ENCODE results near the gene NCKAP5L. TPM values are rescaled to one million over a fixed set of nuclear protein-coding genes. Genes with fewer than 3 reads are reported as not detected.

NCKAP5L gene
- total and polyA plus RNA-seq, 9 of the 15 experiments (the other 6 are each of a cell fraction or from before 2014, with no cell fraction given) = 0.01 to 14.4 (median 3.7) TPM

DNA sequence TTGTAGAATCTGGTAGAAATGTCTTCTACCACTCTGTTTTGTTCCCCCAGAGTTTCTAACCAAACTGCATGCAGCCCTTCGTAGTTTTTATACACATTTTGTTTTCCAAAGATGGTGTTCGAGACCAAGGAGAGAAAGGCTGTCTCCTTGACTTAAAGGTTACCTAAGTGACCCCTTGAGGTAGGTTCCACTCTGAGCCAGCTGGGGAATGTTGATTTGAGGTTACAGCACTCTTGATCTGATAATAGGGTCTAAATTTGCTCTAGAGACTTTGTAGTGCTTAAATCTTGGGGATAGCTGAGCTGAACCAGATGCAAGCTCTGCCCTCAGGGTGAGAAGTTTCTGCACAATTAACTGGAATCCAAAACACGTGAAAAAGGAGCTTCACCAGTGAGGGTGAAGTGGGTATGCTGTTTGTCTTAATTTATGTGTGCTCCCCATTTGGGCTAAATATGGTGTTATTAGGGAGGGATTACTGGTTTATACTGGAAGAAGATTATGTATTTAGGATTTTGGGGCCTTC is 83.8 kb downstream of the NCKAP5L start:
- H3K4me3 ChIP-seq = peak overlapping the region; percentile 9; the same call in 1 of the 2 replicates
- TF ChIP-seq LCOR (CRISPR knock-in tag; IDR thresholded peaks at IDR 0.05) (0 out of 2 replicates have a peak, but pooled peaks have one; percentile 14), NR2C2 (CRISPR knock-in tag; IDR thresholded peaks at IDR 0.05) (no peak), NR2C2 (tag; IDR thresholded peaks at IDR 0.05) (peak; percentile 39), CBFB (CRISPR knock-in tag; IDR thresholded peaks at IDR 0.05) (no peak), ESRRA (IDR thresholded peaks at IDR 0.05; ENCODE audit: borderline replicate concordance, low read depth) (peak; percentile 58; the same call in 1 of the 2 replicates), FOXK2 (conservative IDR thresholded peaks at IDR 0.05 in 1 of 2, IDR thresholded peaks at IDR 0.05 in 1 of 2; ENCODE audit: low read depth in 2 of 2) (no peak), ZC3H4 (CRISPR knock-in tag; IDR thresholded peaks at IDR 0.05; ENCODE audit: borderline replicate concordance) (no peak), NR2F6 (CRISPR knock-in tag; IDR thresholded peaks at IDR 0.05) (no peak), ZNF699 (CRISPR knock-in tag; IDR thresholded peaks at IDR 0.05; ENCODE audit: insufficient replicate concordance) (no peak), HMGXB4 (CRISPR knock-in tag; IDR thresholded peaks at IDR 0.05) (no peak), TEAD2 (tag; IDR thresholded peaks at IDR 0.05) (no peak), PTBP1 (IDR thresholded peaks at IDR 0.05; ENCODE audit: low read depth, low read length) (no peak), TEAD4 (IDR thresholded peaks at IDR 0.05; ENCODE audit: low read length) (peak; percentile 68; the same call in 1 of the 2 replicates), TEAD4 (CRISPR knock-in tag; IDR thresholded peaks at IDR 0.05; ENCODE audit: borderline replicate concordance) (no peak), CBFA2T3 (IDR thresholded peaks at IDR 0.05) (peak; percentile 16; the same call in 1 of the 2 replicates)
- TF ChIP-seq, protein P1, sequence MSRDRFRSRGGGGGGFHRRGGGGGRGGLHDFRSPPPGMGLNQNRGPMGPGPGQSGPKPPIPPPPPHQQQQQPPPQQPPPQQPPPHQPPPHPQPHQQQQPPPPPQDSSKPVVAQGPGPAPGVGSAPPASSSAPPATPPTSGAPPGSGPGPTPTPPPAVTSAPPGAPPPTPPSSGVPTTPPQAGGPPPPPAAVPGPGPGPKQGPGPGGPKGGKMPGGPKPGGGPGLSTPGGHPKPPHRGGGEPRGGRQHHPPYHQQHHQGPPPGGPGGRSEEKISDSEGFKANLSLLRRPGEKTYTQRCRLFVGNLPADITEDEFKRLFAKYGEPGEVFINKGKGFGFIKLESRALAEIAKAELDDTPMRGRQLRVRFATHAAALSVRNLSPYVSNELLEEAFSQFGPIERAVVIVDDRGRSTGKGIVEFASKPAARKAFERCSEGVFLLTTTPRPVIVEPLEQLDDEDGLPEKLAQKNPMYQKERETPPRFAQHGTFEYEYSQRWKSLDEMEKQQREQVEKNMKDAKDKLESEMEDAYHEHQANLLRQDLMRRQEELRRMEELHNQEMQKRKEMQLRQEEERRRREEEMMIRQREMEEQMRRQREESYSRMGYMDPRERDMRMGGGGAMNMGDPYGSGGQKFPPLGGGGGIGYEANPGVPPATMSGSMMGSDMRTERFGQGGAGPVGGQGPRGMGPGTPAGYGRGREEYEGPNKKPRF (IDR thresholded peaks at IDR 0.05; ENCODE audit: low read depth, low read length) = no peak
- TF ChIP-seq, protein P2, sequence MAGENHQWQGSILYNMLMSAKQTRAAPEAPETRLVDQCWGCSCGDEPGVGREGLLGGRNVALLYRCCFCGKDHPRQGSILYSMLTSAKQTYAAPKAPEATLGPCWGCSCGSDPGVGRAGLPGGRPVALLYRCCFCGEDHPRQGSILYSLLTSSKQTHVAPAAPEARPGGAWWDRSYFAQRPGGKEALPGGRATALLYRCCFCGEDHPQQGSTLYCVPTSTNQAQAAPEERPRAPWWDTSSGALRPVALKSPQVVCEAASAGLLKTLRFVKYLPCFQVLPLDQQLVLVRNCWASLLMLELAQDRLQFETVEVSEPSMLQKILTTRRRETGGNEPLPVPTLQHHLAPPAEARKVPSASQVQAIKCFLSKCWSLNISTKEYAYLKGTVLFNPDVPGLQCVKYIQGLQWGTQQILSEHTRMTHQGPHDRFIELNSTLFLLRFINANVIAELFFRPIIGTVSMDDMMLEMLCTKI (IDR thresholded peaks at IDR 0.05; ENCODE audit: partially characterized antibody) = no peak

More for the DNA sequence above, 83.8 kb downstream of the NCKAP5L start:
- intact Hi-C loops (cut with micrococcal nuclease) (no loop called here), in situ Hi-C loops (cut with MboI) (no loop called here)
- peaks cover 36% of the 10 kb centered on the region for H4K20me1 ChIP-seq (replicated peaks; ENCODE audit: control insufficient read depth, insufficient read depth, low read length)
- BruUV-seq (replicated peaks) = no TSS peak
- peaks cover 4% of the 10 kb centered on the region for H3K9me1 ChIP-seq (ENCODE audit: control insufficient read depth, insufficient read depth, low read length)
- H3K9ac ChIP-seq (ENCODE audit: insufficient read depth in 1 of 2, low read depth in 2 of 2, low read length in 2 of 2) = peak overlapping the region in 1 of 2 experiments; percentile 38; a peak in 1 of 4 replicates
- WGBS (ENCODE audit: insufficient coverage, low coverage, missing lambda C conversion rate) = 42% methylated on average over 3 of the region's 3 CpGs
- H3K27ac ChIP-seq (ENCODE audit: extremely low read depth, low read depth, low read length) = 0 out of 3 replicates have a peak overlapping the region, but pooled peaks have one; percentile 16
- peak in 1 of 4 experiments; percentile 41 for DNase-seq (ENCODE audit: extremely low read depth in 1 of 4, low spot score in 3 of 4)
- H3K4me1 ChIP-seq (replicated peaks in 1 of 2; ENCODE audit: control insufficient read depth in 2 of 2, insufficient read depth in 2 of 2, low read length in 2 of 2) = peaks cover 11 to 29% of the 10 kb centered on the region in 2 experiments
- POLR2A ChIA-PET = interaction anchor here (0.7 to 1.8 kb wide), 7 partner anchors 8 to 170 kb away, joined by 3 to 12 read pairs (median 5); no protein-coding TSS in a partner anchor
- no peak for ATAC-seq
- H3K27me3 ChIP-seq (ENCODE audit: control insufficient read depth in 2 of 2, insufficient read depth in 2 of 2, low read length in 2 of 2) = no peaks in the 10 kb centered on the region
- FAIRE-seq = peak; percentile 60
- H3K36me3 ChIP-seq (ENCODE audit: control insufficient read depth, insufficient read depth, low read length) = peaks cover 47% of the 10 kb centered on the region
- peak overlapping the region; percentile 45; the same call in 1 of the 2 replicates for H3K4me2 ChIP-seq (ENCODE audit: insufficient read depth, low read length)
- H3K9me3 ChIP-seq (replicated peaks; ENCODE audit: control insufficient read depth, insufficient read depth, low read depth, low read length) = 0 out of 2 replicates have a peak, but pooled peaks cover 2% of the 10 kb centered on the region
- CTCF ChIA-PET (ENCODE audit: low intra/inter-chr PET ratio) = no interaction called here
- peaks cover 80% of the 10 kb centered on the region for H3K79me2 ChIP-seq (ENCODE audit: control insufficient read depth, insufficient read depth, low read length)
- H2AFZ ChIP-seq (ENCODE audit: low read depth, low read length) = no peak overlapping the region

Data from K562 (cell line).